HG03039 (cell line): ENCODE measurements around the gene PCDHGA8.
"Not testable (repeated sequence)": the region's sequence is repeated elsewhere in the genome, so short reads cannot be mapped to it uniquely, and the experiment has no call there.

ENCODE experiments used
- ATAC-seq: cut with Tn5 transposase; IDR thresholded peaks from one replicate; pipeline ENCODE4 v1.9.1; 2021; ENCODE audit warnings: mild to moderate bottlenecking, moderate library complexity; ENCODE audit not compliant: unreplicated experiment

PCDHGA8 gene

DNA sequence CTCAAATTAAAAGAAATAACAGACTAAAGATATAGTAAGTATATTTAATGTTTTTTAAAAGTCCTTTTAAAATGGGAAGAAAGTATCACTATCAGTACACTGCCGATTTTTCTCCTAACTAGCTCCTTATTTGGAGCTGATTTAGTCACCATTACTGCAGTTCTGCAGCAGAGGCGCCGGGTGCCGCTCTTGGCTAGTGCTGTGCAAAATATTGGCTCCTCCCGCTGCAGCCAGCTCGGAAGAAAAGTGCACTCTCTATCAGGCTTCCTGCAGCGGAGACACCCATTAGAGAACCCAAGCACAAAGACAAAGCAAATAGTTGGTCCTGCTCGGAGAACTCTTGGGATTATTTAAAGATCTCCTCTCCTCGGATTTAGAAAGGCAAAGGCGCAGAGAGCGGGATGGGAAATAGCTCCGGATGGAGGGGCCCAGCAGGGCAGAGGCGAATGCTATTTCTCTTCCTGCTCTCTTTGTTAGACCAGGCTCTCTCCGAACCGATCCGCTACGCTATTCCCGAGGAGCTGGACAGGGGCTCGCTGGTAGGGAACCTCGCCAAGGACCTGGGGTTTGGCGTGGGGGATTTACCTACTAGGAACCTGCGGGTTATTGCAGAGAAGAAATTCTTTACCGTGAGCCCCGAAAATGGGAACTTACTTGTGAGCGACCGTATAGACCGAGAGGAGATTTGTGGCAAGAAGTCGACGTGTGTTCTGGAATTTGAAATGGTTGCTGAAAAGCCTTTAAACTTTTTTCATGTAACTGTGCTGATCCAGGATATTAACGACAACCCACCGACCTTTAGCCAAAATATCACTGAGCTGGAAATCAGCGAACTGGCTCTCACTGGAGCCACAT lies 22.2 kb upstream of the PCDHGA8 start, which contains the start of gene PCDHGB3:
Gene PCDHGB3, plus strand, starts transcription at position 249 of the 855 bp plus-strand sequence. Its CDS starts 153 bp downstream, at position 402.
- ATAC-seq: no peak

- ATAC-seq: no peak
Observed at GRCh38 chr5:141371572-141372475, 20.6 kb upstream of the PCDHGA8 start.

GRCh38 chr5:141373673-141374317 lies 18.6 kb upstream of the PCDHGA8 start, which contains the start of gene PCDHGA6:
Gene PCDHGA6, plus strand, starts transcription at chr5:141373891. Its CDS starts 193 bp downstream, at chr5:141374084.
- ATAC-seq: no peak

DNA sequence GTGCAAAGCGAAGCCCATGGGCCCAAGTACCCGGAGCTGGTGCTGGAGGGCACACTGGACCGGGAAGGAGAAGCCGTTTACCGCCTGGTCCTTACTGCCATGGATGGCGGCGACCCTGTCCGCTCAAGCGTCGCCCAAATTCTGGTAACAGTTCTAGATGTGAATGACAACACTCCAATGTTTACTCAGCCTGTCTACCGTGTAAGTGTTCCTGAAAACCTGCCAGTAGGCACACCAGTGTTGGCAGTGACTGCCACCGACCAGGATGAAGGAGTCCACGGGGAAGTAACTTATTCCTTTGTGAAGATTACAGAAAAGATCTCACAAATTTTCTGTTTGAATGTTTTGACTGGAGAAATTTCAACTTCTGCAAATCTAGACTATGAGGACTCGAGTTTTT lies 17.8 kb upstream of the PCDHGA8 start:
- ATAC-seq: no peak

DNA sequence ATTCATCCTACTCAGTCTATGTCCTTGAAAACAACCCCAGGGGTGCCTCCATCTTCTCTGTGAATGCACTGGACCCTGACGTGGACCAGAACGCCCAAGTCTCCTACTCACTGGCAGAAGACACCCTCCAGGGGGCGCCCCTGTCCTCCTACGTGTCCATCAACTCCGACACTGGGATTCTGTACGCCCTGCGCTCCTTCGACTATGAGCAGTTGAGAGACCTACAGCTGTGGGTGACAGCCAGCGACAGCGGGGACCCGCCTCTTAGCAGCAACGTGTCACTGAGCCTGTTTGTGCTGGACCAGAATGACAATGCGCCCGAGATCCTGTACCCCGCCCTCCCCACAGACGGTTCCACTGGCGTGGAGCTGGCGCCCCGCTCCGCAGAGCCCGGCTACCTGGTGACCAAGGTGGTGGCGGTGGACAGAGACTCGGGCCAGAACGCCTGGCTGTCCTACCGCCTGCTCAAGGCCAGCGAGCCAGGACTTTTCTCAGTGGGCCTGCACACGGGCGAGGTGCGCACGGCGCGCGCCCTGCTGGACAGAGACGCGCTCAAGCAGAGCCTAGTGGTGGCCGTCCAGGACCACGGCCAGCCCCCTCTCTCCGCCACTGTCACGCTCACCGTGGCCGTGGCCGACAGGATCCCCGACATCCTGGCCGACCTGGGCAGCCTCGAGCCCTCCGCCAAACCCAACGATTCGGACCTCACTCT lies 16.8 kb upstream of the PCDHGA8 start:
- not testable (repeated sequence) for ATAC-seq

DNA sequence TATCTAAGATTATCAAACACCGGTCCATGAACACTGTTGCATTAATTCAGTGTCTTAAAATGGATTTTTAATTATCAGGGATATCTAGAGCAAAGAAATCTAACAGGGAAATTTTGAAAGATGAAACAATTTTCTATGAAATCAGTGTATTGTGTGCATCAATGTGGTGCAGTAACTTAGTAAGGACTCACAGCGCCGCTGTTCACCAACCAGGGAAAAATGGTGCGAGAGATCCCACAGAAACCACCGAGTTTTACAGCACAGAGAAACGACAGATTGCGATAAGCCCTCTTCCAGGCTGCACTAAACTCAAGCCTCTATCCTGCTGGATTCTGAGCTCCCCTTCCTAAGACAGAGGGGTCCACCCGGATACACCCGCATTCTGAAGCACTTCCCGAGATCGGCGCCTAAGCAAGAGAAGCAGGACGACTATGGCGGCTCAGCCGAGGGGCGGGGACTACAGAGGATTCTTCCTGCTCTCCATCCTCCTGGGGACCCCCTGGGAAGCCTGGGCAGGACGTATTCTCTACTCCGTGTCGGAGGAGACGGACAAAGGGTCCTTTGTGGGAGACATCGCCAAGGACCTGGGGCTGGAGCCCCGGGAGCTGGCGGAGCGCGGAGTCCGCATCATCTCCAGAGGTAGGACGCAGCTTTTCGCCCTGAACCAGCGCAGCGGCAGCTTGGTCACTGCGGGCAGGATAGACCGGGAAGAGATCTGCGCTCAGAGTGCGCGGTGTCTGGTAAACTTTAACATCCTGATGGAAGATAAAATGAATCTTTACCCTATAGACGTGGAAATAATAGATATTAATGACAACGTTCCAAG lies 9.8 kb upstream of the PCDHGA8 start, which contains the start of gene PCDHGA7:
Gene PCDHGA7, plus strand, starts transcription at position 274 of the 826 bp plus-strand sequence. Its CDS starts 158 bp downstream, at position 432.
- ATAC-seq: no peak

DNA sequence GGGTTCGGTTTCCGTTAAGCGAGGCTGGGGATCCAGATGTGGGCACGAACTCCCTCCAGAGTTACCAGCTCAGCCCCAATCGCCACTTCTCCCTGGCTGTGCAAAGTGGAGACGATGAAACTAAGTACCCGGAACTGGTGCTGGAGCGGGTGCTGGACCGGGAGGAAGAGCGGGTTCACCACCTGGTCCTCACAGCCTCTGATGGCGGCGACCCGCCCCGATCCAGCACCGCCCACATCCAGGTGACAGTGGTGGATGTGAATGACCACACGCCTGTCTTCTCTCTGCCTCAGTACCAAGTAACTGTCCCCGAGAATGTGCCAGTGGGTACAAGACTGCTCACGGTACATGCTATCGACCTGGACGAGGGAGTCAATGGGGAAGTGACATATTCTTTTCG lies 9.1 kb upstream of the PCDHGA8 start:
- ATAC-seq: no peak

DNA sequence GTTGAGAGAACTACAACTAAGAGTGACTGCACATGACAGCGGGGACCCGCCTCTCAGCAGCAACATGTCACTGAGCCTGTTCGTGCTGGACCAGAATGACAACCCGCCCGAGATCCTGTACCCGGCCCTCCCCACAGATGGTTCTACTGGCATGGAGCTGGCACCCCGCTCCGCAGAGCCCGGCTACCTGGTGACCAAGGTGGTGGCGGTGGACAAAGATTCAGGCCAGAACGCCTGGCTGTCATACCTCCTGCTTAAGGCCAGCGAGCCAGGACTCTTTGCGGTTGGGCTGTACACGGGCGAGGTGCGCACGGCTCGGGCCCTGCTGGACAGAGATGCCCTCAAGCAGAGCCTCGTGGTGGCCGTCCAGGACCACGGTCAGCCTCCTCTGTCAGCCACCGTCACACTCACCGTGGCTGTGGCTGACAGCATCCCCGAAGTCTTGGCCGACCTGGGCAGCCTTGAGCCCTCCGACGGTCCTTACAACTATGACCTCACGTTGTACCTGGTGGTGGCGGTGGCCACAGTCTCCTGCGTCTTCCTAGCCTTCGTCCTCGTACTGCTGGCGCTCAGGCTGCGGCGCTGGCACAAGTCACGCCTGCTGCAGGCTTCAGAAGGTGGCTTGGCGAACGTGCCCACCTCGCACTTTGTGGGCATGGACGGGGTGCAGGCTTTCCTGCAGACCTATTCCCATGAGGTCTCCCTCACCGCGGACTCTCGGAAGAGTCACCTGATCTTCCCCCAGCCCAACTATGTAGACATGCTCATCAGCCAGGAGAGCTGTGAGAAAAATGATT lies 7.8 kb upstream of the PCDHGA8 start:
- no peak for ATAC-seq

DNA sequence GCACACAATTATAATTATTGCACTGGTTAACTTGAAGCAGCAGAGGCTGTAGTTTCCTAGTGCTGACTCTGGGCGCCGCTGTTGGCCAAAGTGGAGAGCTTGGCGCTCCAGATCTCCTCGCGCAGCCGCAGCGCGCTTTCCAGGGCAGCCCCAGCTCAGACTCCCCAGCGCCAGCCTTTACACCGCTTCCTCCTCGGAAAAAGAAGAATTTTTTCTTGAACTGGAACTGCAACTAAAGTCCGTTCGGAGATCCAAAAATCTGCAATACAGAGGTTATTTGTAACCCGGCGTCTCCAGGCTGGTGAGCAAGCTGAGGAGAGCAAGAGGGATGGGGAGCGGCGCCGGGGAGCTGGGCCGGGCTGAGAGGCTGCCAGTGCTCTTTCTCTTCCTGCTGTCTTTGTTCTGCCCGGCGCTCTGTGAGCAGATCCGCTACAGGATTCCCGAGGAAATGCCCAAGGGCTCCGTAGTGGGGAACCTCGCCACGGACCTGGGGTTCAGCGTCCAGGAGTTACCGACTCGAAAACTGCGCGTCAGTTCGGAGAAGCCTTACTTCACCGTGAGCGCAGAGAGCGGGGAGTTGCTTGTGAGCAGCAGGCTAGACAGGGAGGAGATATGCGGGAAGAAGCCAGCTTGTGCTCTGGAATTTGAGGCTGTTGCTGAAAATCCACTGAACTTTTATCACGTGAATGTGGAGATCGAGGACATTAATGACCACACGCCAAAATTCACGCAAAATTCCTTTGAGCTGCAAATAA lies 4.7 kb upstream of the PCDHGA8 start, which contains the start of gene PCDHGB4:
Gene PCDHGB4, plus strand, starts transcription at position 142 of the 755 bp plus-strand sequence. Its CDS starts 187 bp downstream, at position 329.
- peak; percentile 49 for ATAC-seq

DNA sequence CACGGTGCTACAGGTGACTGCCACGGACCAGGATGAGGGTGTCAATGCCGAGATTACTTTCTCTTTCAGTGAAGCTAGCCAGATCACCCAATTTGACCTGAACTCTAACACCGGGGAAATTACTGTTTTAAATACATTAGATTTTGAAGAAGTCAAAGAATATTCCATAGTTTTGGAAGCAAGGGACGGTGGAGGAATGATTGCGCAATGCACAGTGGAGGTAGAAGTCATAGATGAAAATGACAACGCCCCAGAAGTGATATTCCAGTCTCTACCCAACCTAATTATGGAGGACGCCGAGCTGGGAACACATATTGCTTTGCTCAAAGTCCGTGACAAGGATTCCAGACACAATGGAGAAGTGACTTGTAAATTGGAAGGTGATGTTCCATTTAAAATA lies 3.8 kb upstream of the PCDHGA8 start:
- ATAC-seq: no peak

DNA sequence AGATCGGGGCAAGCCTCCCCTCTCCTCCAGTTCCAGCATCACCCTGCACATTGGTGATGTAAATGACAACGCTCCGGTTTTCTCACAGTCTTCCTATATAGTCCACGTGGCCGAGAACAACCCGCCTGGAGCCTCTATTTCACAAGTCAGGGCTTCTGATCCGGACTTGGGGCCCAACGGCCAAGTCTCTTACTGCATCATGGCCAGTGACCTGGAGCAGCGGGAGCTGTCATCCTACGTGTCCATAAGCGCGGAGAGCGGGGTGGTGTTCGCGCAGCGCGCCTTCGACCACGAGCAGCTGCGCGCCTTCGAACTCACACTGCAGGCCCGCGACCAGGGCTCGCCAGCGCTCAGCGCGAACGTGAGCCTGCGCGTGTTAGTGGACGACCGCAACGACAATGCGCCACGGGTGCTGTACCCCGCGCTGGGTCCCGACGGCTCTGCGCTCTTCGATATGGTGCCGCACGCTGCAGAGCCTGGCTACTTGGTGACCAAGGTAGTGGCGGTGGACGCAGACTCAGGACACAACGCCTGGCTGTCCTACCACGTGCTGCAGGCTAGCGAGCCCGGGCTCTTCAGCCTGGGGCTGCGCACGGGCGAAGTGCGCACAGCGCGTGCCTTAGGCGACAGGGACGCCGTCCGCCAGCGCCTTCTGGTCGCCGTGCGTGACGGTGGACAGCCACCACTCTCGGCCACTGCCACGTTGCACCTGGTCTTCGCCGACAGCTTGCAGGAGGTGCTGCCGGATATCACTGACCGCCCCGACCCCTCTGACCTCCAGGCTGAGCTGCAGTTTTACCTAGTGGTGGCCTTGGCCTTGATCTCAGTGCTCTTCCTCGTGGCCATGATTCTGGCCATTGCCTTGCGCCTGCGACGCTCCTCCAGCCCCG lies 3.0 kb upstream of the PCDHGA8 start:
- no peak for ATAC-seq

GRCh38 chr5:141393267-141393666 lies 834 bp downstream of the PCDHGA8 start:
- no peak for ATAC-seq

- ATAC-seq: not testable (repeated sequence)
Observed at GRCh38 chr5:141394401-141395187, 2.2 kb downstream of the PCDHGA8 start.

DNA sequence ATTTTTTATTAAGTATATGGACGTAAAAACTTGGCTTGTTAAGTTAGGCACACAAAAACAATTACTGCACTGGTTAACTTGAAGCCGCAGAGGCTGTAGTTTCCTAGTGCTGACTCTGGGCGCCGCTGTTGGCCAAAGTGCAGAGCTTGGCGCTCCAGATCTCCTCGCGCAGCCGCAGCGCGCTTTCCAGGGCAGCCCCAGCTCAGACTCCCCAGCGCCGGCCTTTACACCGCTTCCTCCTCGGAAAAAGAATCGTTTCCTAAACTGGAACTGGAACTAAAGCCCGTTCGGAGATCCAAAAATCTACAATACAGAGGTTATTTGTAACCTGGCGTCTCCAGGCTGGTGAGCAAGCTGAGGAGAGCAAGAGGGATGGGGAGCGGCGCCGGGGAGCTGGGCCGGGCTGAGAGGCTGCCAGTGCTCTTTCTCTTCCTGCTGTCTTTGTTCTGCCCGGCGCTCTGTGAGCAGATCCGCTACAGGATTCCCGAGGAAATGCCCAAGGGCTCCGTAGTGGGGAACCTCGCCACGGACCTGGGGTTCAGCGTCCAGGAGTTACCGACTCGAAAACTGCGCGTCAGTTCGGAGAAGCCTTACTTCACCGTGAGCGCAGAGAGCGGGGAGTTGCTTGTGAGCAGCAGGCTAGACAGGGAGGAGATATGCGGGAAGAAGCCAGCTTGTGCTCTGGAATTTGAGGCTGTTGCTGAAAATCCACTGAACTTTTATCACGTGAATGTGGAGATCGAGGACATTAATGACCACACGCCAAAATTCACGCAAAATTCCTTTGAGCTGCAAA lies 5.5 kb downstream of the PCDHGA8 start, which contains the start of gene PCDHGB5:
Gene PCDHGB5, plus strand, starts transcription at position 192 of the 796 bp plus-strand sequence. Its CDS starts 181 bp downstream, at position 373.
- ATAC-seq: peak; percentile 87

- ATAC-seq: no peak
Observed at GRCh38 chr5:141398608-141399007, 6.2 kb downstream of the PCDHGA8 start.
